ENCODE results near the gene CFAP251. TPM values are rescaled to one million over a fixed set of nuclear protein-coding genes. Genes with fewer than 3 reads are reported as not detected.

The CFAP251 gene
- total and polyA plus RNA-seq, 2 experiments from 2014 or later: 3.0 to 3.7 TPM

- TF ChIP-seq EZH2phosphoT487 (IDR thresholded peaks at IDR 0.05; ENCODE audit: low read depth, severe bottlenecking, unreplicated experiment): no peak
- no peak for TF ChIP-seq EZH2 (IDR thresholded peaks at IDR 0.05; ENCODE audit: borderline replicate concordance)
- no peak for TF ChIP-seq CTCF (IDR thresholded peaks at IDR 0.05; ENCODE audit: poor library complexity)
- H3K4me1 ChIP-seq (ENCODE audit: insufficient read depth): no peaks in the 10 kb centered on the region
- H3K27ac ChIP-seq: no peak overlapping the region
- no peaks in the 10 kb centered on the region for H3K36me3 ChIP-seq (replicated peaks; ENCODE audit: insufficient read depth, low read depth)
- H4K20me1 ChIP-seq (ENCODE audit: insufficient read depth, poor library complexity, severe bottlenecking): no peaks in the 10 kb centered on the region
- H3K9me2 ChIP-seq (replicated peaks; ENCODE audit: insufficient read depth): no peaks in the 10 kb centered on the region
- H3K79me2 ChIP-seq: no peaks in the 10 kb centered on the region
- H3K27me3 ChIP-seq: no peaks in the 10 kb centered on the region
- no peak overlapping the region for H3K4me2 ChIP-seq
- 100% methylated on average over 2 of the region's 2 CpGs for WGBS (ENCODE audit: low lambda C conversion rate, missing lambda C conversion rate)
- peaks cover 7% of the 10 kb centered on the region for H3K9me3 ChIP-seq (ENCODE audit: low read depth)
- H2AFZ ChIP-seq: no peak overlapping the region
- no peak overlapping the region for H3K4me3 ChIP-seq
- no peak for DNase-seq (ENCODE audit: low spot score)
Observed at GRCh38 chr12:121946313-121947025, 28.1 kb downstream of the CFAP251 start.

- Histone ChIP-seq H3K4me1 (ENCODE audit: insufficient read depth) (no peaks in the 10 kb centered on the region), H4K20me1 (ENCODE audit: insufficient read depth, poor library complexity, severe bottlenecking) (no peaks in the 10 kb centered on the region), H3K9me3 (ENCODE audit: low read depth) (peaks cover 7% of the 10 kb centered on the region), H3K27ac (no peak overlapping the region), H3K36me3 (replicated peaks; ENCODE audit: insufficient read depth, low read depth) (no peaks in the 10 kb centered on the region), H3K9me2 (replicated peaks; ENCODE audit: insufficient read depth) (no peaks in the 10 kb centered on the region), H3K79me2 (no peaks in the 10 kb centered on the region), H3K4me3 (no peak overlapping the region), H3K27me3 (no peaks in the 10 kb centered on the region), H2AFZ (no peak overlapping the region), H3K4me2 (no peak overlapping the region)
- DNase-seq (ENCODE audit: low spot score): no peak
- TF ChIP-seq EZH2phosphoT487 (IDR thresholded peaks at IDR 0.05; ENCODE audit: low read depth, severe bottlenecking, unreplicated experiment) (no peak), CTCF (IDR thresholded peaks at IDR 0.05; ENCODE audit: poor library complexity) (no peak), EZH2 (IDR thresholded peaks at IDR 0.05; ENCODE audit: borderline replicate concordance) (no peak)
- 79% methylated on average over 2 of the region's 2 CpGs for WGBS (ENCODE audit: low lambda C conversion rate, missing lambda C conversion rate)
Observed at GRCh38 chr12:121947981-121948380, 29.6 kb downstream of the CFAP251 start.

- whole genome bisulfite sequencing (ENCODE audit: low lambda C conversion rate, missing lambda C conversion rate): 60% methylated on average over 4 of the region's 4 CpGs
Observed at GRCh38 chr12:121949648-121950397, 31.4 kb downstream of the CFAP251 start.

More at GRCh38 chr12:121949648-121950397, 31.4 kb downstream of the CFAP251 start:
- Histone ChIP-seq H3K27ac (peak overlapping the region; percentile 75), H3K36me3 (replicated peaks; ENCODE audit: insufficient read depth, low read depth) (no peaks in the 10 kb centered on the region), H3K9me2 (replicated peaks; ENCODE audit: insufficient read depth) (no peaks in the 10 kb centered on the region), H3K4me3 (no peak overlapping the region), H2AFZ (no peak overlapping the region), H3K4me2 (no peak overlapping the region), H3K9me3 (ENCODE audit: low read depth) (peaks cover 7% of the 10 kb centered on the region), H3K4me1 (ENCODE audit: insufficient read depth) (peaks cover 4% of the 10 kb centered on the region), H4K20me1 (ENCODE audit: insufficient read depth, poor library complexity, severe bottlenecking) (no peaks in the 10 kb centered on the region), H3K79me2 (no peaks in the 10 kb centered on the region), H3K27me3 (no peaks in the 10 kb centered on the region)
- peak; percentile 62 for DNase-seq (ENCODE audit: low spot score)
- TF ChIP-seq CTCF (IDR thresholded peaks at IDR 0.05; ENCODE audit: poor library complexity): no peak
- TF ChIP-seq EZH2 (IDR thresholded peaks at IDR 0.05; ENCODE audit: borderline replicate concordance): no peak
- TF ChIP-seq EZH2phosphoT487 (IDR thresholded peaks at IDR 0.05; ENCODE audit: low read depth, severe bottlenecking, unreplicated experiment): no peak
